HG02981 (cell line): ENCODE measurements around the gene TLE1.

ENCODE experiments used
- ATAC-seq: cut with Tn5 transposase; IDR thresholded peaks from one replicate; pipeline ENCODE4 v1.9.1; 2021; ENCODE audit warnings: mild to moderate bottlenecking, moderate library complexity; ENCODE audit not compliant: unreplicated experiment

The TLE1 gene

DNA sequence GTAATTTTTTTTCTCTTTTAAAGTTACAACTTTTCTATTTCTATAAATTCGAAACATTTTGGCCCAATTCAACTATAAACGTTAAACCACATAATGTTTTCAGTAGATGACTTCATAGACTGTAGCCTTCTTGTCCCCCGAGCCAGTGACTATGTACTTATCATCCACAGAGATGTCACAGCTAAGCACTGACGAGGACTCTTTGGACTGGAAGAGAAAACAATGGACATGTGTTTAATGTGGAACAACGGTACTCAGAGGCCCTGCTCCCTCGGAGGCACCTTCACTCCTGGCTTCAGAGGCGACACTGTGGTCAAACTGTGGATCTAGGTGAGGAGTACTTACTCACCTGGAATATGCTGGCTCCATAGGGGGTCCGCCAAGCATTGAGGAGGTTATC lies 105.2 kb downstream of the TLE1 start:
- no peak for ATAC-seq

DNA sequence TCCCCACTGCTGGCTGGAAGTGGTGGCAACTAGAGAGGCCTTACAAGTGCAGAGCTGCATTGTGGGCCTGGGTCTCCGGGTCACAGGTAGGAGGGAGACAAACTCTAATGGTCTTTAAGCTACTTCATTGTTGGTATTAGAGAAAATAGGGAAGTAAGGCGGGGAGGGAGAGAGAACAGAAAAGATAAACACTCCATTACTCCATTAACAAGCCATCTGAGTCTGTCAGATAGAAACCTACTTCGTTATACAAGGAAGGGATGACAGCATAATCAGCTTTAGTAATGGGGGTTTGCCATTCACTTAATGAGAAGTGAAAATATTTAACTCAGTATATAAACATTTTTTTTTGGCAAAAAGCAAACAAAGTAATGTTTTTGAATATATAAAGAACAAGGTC lies 107.4 kb downstream of the TLE1 start:
- no peak for ATAC-seq

DNA sequence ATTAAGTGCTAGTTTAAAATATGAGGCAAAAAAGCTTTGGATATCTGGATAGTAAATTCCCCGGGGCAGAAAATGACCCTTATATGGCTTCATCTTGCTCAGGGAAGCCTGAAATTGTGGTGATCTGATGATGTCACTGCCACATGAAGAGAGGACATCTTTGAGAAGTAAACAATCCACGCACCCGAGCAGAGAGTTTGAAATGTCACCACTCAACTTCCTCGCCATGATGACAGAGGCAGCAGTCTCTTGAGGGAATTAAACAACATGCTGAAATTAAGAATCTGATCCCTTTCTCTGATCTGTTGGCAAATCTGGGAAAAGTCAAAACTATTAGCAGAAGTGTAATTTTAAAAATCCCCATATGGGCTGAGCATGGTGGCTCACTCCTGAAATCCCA lies 110.0 kb downstream of the TLE1 start:
- no peak for ATAC-seq

DNA sequence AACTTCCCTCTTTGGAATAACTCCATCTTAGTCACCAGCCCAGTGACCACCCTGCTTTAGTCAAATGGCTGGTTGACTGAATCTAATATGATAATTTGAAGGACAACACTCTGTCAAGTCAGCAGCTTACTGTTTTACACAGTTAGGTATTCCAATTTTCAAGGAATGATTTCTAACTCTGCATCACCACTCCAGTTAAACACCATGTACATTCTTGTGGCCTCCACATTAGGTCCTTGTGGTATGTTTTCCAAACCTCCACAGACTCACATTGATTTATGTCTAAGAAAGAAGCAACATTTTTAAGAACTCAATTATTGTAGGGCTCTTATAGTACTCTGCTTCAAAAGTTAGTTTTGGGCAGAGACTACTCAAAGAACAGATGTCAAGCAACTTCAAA lies 110.7 kb downstream of the TLE1 start:
- ATAC-seq, result no peak

DNA sequence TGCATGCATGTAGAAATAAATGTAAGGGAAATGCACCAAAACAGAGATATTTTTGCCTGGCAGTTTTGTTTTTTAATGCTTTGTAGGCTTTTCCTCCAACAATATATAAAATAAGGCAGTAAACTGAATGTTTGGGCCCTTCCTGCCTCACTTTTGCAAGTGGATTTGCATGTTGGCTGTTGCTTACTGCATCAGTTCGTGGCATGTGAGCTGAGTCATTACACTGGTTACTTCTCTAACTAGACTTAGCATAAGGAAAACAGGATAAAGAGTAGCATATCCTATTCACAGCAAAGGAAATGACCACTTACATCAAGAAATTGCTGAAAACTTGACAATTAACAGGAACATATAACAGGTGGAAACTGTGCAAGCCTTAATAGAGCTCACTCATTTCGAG lies 113.4 kb downstream of the TLE1 start:
- no peak for ATAC-seq

DNA sequence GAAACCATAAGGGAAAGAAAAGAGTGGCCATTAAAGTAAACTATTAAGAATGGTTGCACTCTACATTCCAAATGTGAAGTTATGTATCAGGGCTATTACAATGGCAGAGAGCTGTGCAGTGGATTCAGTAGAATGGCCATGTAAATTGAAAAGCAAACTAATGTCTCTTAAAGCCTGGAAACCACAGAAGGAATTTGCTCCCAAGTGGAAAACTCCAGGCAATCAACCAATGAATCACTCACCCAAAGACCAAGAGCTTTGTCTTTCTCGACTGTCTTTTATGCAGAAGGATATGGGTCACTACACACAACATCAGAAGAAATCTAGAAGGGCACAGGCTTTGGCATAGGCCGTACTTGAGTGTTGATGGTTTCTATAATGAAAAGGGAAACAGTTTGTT lies 114.9 kb downstream of the TLE1 start:
- ATAC-seq, result no peak

DNA sequence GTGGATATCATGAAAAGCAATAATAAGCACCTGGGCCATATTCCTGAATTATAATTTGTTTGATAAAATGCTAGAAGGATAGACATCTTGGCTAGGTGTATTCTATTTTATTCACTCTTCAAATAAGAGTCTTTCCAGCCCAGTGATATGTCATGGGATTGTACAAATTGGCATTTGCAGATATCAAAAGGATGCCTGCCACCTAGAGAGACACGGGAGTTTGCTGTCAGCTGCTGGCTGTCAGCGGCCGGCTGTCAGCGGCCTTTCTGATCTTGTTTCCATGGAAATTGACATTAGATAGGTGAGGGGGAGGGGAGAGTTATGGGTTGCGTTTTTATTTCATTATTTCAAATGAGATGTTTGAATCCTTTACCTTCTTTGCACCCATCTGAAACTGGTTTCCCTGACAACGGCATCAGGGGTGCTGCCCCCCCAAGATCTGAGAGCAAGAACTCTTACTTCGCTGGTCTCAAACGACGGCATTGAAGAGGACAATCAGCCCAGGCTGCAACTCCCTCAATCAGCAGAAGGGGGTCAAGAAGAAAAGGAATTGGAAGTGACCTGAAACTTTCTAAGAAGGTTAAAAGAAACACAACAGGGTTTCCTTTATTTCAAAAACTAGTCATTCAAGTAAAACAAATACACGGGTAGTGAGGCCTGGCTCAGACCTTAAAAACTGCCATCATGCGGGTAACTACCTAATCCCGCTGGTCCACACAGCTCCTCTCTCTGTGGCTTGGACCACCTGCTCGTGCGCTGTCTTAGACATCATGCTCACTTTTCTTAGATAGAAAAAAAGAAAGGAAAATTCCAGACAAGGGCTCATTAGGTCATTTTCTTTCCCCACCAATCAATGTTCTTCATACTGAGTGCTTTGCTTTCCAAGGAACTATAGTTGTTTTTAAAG lies 115.7 kb downstream of the TLE1 start:
- ATAC-seq, result no peak

DNA sequence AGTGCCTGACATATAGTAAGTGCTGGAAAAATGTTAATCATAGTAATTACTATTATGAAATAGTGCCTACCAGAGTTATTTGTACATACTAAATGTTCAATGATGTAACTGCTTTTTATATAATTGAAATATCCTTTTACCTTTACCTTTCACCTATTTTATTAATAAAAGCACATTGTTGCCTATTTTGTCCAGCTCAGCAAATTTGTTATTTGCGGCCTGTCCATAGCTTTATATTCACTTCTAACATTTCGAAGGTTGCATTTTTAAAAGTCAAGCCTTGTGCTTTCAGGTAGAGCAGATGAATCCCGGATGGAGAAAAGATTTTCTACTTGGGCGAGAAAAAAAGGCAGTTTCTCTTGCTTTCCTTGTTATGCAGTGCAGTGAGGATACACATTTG lies 119.3 kb downstream of the TLE1 start:
- ATAC-seq, result no peak

DNA sequence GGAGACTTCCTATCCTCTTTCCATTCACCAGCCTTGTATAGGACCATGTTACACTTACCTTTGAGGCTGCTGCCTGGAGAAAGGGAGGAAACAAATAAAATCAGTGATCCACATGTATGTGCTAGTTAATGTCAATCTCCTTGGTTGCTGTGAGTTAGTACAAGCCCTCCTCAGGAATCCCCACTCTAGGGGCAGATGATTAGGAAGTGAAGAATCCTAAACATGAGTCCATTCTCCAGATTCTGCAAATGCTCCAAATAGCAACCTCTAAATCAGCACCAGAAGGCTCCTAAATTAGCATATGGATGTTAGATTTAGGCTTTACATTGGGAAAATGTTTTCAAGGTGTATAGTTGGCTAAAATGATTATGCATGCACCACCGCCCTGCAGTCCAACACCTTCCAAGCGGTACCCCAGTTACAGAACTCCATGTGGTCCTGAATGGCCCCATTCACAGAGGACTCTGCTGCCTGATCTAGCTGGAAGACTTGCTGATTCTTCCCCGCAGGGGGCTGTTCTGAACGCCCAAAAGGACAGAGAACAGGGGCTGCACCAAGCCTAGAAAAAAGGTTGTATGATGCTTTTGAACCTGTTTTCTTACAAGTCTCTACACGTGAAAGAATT lies 123.2 kb downstream of the TLE1 start:
- no peak for ATAC-seq

DNA sequence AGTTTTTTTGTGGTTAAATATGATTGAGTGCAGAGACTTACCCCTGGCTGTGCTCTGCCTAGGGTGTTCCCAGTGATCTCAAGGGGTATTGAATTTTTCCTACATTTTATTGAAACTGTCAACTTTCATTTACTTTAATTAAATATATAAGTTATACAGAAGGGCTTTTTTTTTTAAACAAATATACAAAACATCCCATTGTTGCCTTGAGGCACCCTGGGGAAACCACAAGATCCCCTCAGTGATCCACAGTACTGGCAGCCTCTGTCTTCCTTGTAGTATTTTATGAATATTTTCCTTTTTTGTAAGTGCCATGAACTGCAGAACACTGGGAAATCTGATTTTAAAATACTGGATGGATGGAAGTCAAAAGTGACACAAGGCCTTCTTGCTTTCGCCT lies 123.7 kb downstream of the TLE1 start:
- no peak for ATAC-seq

DNA sequence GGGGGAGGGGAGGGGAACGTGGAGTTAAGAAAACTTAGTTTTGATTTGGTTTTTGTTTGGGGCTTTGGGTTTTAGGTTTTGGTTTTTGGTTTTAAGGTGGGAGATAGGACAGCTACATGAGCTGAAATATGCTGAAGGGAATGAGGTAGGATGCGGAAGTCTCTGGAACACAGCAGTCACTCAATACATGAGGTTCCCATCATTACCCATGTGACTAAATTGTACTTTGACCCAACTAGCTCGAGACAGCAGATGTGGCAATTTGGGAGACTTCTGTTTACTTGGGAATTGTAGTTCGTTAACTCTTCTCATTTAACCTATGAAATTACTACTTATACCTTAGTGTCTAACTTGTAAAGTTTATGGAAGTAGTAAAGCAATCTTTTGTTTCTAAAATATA lies 124.2 kb downstream of the TLE1 start:
- no peak for ATAC-seq

DNA sequence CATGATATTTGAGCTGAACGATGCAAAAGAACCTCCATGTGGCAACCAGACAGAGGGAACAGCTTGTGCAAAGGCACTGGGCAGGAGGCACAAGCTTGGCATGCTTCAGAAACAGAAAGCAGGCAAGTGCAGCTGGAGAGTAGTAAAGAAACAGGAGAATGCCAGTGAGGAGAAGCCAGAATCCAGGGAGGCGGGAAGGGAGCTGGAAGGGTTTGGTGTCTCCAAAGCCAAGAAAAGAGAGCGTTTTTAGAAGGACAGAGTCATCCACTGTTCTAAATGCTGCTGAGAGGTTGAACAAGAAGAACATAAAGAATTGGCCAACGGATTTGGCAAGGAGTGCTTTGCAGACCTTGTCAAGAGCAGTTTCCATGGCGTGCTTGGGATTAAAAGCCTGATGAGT lies 124.7 kb downstream of the TLE1 start:
- no peak for ATAC-seq

DNA sequence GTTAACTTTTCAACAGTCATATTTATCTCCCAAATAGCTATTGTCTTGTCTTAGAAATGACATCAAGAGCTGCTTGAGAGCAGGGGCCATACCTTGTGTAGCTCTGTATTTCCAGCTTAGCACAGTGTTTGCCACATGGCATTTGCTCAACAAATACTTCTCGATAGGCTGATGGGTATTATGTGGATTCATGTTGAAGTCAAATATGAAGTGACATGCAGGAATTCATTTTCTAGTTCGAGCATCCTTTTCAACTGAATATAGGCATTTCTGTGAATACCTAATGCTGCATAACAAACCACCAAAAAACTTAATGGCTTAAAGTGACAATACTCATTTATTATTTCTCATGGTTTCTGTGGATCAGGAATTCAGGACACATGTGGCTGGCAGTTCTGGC lies 125.6 kb downstream of the TLE1 start:
- ATAC-seq, result no peak

DNA sequence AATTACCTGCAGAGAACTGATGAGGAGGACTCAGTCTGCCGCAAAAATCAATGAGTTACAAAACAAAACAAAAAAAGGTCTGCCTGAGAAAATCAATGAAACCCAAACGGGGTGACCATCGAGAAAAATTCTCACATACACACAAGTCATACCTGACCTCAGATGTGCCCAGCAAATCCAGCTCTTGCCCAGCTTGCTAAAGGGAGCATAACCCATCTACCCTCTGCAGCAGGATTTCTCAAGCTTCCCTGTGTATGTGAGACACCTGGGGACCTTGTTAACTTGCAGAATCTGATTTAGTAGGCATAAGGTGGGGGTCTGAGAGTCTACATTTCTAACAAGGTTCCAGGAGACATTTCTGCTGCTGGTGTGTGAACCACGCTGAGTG lies 126.3 kb downstream of the TLE1 start:
- no peak for ATAC-seq

DNA sequence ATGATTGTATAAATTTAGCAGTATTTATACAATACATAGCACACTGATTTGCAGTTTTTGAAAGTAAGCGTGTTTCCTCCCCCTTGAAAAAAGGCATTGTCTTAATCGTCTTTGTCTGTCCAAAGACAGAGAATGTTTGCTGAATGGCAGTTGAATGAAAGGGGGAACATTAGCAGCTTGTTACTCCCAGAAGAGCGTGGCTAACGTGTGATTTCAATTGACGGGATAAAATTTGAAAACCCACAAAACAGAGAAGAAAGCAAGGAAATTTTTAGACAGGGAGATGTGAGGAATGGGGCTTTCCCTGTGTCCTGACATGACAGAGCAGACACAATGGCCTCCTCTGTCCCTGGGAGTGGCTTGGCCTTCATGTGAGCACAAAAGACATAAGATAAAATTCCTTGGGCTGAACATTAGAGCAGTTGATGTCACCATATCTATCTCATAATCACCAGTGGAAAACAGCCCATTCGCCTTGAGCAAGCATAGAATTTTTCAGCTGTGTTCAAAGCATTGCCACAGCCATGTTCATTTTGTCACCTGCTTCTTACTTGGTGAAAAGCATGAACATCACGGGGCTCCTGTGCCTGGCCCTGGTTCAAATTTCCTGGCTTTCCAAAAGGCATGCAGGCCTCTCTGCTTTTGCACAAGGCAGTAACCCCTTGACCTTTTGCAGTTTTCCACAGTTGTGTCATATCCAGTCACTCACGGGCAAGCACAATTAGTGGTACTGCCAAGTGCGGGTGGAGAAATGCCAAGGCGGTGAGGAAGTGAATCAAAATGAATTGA lies 126.9 kb downstream of the TLE1 start:
- ATAC-seq, result no peak

DNA sequence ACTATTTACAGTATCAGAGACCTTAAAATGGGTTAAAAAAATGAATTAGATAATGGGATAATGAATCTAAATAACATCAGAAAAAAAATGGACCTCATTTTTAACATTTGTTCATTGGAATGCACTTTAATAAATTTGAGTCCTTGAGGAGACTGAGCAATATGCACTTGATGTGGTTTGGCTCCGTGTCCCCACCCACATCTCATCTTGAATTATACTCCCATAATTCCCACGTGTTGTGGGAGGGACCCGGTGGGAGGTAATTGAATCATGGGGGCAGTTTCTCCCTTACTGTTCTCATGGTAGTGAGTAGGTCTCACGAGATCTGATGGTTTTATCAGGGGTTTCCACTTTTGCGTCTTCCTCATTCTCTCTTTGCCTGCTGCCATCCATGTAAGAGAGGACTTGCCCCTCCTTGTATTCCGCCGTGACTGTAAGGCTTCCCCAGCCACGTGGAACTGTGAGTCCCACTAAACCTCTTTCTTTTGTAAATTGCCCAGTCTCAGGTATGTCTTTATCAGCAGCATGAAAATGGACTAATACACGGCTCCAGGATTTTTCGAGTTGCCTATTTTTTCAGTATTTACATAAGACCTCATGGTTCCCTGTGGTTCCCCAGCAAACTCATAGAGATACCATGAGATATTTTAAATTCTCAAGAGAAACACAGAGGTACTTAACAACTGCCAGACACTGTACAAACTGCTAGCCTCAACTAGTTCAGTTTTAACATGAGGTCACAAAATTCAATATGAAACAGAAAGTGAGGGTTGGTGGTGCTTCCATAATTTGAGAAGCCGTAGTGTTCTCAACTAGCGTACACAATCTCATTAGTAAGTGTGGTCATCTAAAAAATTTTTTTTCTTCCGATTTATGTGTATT lies 128.3 kb downstream of the TLE1 start:
- ATAC-seq, result no peak

DNA sequence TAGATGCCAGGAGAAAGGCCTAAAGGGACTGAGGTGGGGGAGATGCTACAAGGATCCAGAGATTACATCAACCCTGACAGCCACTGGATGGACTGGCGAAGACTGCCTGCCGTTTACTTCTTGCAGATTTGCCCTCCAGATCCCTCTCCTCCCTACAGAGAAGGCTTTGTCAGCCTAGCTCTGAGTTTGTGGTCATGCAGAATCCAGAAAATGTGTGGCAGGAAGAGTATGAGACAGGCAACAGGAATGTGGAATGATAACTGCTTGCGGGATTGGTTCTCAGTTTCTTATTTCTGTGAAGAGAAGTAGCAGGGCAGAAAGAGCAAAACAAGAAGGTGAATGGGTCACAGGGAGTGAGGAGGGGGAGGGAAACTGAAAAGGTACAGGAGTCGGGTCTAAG lies 129.6 kb downstream of the TLE1 start:
- ATAC-seq, result no peak

DNA sequence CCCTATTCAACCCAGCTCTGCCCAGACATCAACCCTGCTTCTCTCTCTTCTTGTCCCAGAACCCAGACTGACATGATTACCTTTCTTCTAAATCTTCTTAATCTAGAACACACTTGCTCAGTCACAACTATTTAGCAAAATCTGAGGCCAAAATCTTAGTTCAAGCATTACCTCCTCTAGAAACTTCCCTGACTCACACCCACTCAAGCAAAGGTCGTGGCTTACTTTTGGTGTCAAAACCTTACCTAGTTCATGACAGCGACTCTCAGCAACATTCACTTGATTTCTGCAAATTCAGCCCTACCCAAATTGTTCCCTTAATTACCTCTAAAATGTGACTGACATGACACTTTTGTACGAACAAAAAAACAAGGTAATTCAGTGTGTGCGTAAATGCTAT lies 130.2 kb downstream of the TLE1 start:
- no peak for ATAC-seq

DNA sequence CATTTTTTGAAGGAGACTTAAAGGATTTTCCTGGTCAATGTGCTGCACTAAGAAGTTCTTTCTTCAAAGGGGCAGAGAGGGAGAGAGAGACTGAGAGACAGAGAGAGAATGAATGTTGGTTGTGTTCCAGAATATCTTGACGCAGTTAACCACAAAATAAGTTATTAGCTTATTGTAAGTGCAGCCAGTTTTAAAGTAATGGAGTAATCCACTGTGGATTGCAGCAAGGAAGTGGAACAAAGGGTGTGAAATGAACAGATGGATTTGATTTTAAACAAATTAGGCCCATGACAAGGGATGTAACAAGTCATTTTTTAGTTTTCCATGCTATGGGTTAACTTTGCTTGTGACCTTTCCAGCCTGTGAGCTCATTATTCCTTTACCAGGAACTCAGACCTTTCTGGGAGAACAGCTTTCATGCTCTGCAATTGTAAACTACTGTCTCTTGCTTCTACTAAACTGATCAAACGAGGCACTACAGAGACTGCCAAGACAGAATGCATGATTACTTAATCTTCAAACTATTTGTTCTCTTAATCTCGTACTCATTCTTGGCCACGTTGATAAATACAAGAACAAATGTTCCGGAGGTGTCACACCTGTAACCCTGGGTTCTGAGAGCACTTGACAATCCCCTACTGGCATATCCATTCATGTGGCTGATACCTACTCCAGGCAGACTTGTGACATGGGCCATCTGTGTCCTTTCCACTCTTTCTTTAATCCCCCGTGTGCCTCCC lies 131.1 kb downstream of the TLE1 start:
- no peak for ATAC-seq

DNA sequence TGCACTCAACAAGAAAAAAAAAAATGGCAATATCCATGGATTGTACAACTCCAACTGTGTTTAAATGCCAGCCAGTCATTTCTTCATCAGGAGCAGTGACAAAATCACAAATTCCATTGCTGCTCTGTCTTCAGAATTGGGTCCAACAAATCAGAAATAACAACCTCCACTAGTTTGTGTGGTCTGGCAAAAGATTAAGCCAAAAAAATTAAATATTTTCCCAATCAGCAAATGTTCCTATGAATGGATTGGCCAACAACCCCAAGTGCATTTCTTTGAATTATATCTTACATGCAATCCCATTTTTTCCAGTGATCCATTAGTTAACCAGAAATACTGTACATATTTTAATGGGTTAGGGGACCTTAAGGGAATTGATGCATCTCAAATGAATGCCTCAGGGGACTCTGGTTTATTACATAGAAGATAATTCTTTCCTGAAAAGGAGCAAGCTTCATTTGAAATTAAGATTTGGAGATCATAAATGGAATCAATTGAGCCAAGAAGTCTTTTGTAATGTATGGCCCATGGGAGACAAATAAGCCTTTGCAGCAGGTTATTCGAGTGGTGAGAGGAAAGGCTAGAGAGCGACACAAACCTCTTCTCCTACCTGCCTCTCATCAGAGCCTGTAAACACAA lies 131.8 kb downstream of the TLE1 start:
- ATAC-seq, result no peak
